H9 (cell line): ENCODE data around the gene NR2F1-AS1. TPM values are rescaled to one million over a fixed set of nuclear protein-coding genes. Genes with fewer than 3 reads are reported as not detected.
"Not testable (repeated sequence)": the region's sequence is repeated elsewhere in the genome, so short reads cannot be mapped to it uniquely, and the experiment has no call there.

Source experiments
- DNase-seq: peaks from one replicate; pipeline ENCODE4 v3.0.0-alpha.2; 2017
- H2AFZ ChIP-seq: one replicate; pipeline ENCODE4 v1.6.1; 2013; ENCODE audit warnings: mild to moderate bottlenecking, low read length, control low read depth, moderate library complexity
- H2AK5ac ChIP-seq: 2 replicates; pipeline ENCODE4 v1.6.1; 2013; ENCODE audit warnings: low read length, control low read depth, mixed read lengths; ENCODE audit not compliant: insufficient read length
- H2BK120ac ChIP-seq: one replicate; pipeline ENCODE4 v1.6.1; 2013; ENCODE audit warnings: low read depth, mild to moderate bottlenecking, low read length, control low read depth, inconsistent platforms; ENCODE audit not compliant: poor library complexity, severe bottlenecking
- H2BK12ac ChIP-seq: 2 replicates; pipeline ENCODE4 v1.6.1; 2013; ENCODE audit warnings: low read length, control low read depth, mixed read lengths, low read depth; ENCODE audit not compliant: insufficient read length
- H2BK15ac ChIP-seq: 2 replicates; pipeline ENCODE4 v1.6.1; 2013; ENCODE audit warnings: low read depth, low read length, control low read depth
- H2BK20ac ChIP-seq: one replicate; pipeline ENCODE4 v1.6.1; 2013; ENCODE audit warnings: low read depth, mild to moderate bottlenecking, low read length, control low read depth, inconsistent platforms; ENCODE audit not compliant: poor library complexity, severe bottlenecking
- H2BK5ac ChIP-seq: 2 replicates; pipeline ENCODE4 v1.6.1; 2013; ENCODE audit warnings: low read length, control low read depth, mixed read lengths; ENCODE audit not compliant: insufficient read length
- H3K14ac ChIP-seq: 2 replicates; pipeline ENCODE4 v1.6.1; 2013; ENCODE audit warnings: low read length, control low read depth; ENCODE audit not compliant: insufficient read depth
- H3K18ac ChIP-seq: 2 replicates; pipeline ENCODE4 v1.6.1; 2013; ENCODE audit warnings: low read depth, mild to moderate bottlenecking, mixed read lengths, low read length, control low read depth; ENCODE audit not compliant: insufficient read length
- H3K23ac ChIP-seq: 2 replicates; pipeline ENCODE4 v1.6.1; 2013; ENCODE audit warnings: low read length, control low read depth, mixed read lengths, low read depth; ENCODE audit not compliant: insufficient read length
- H3K23me2 ChIP-seq: 2 replicates; pipeline ENCODE4 v1.6.1; 2013; ENCODE audit warnings: low read depth, mild to moderate bottlenecking, mixed read lengths, low read length, control low read depth; ENCODE audit not compliant: insufficient read length, poor library complexity, severe bottlenecking
- H3K27ac ChIP-seq: 2 replicates; pipeline ENCODE4 v1.5.1; 2013; ENCODE audit warnings: low read length, control low read depth, mixed read lengths, low read depth; ENCODE audit not compliant: insufficient read length
- H3K27me3 ChIP-seq: 2 replicates; pipeline ENCODE4 v1.6.1; 2013; ENCODE audit warnings: low read length, control low read depth, inconsistent platforms; ENCODE audit not compliant: insufficient read depth
- H3K4ac ChIP-seq: 2 replicates; pipeline ENCODE4 v1.6.1; 2013; ENCODE audit warnings: low read depth, mild to moderate bottlenecking, control low read depth, inconsistent platforms, low read length, moderate library complexity
- H3K4me1 ChIP-seq: 2 replicates; pipeline ENCODE4 v1.6.1; 2013; ENCODE audit warnings: low read length, control low read depth, inconsistent platforms; ENCODE audit not compliant: insufficient read depth
- H3K4me2 ChIP-seq: 2 replicates; pipeline ENCODE4 v1.6.1; 2013; ENCODE audit warnings: low read length, control low read depth, mixed read lengths; ENCODE audit not compliant: insufficient read length, insufficient read depth
- H3K56ac ChIP-seq: 2 replicates; pipeline ENCODE4 v1.6.1; 2013; ENCODE audit warnings: low read depth, mild to moderate bottlenecking, mixed read lengths, low read length, control low read depth; ENCODE audit not compliant: insufficient read length
- H3K79me1 ChIP-seq: 2 replicates; pipeline ENCODE4 v1.6.1; 2013; ENCODE audit warnings: low read depth, mild to moderate bottlenecking, moderate library complexity, low read length, control low read depth, inconsistent platforms; ENCODE audit not compliant: insufficient read depth, poor library complexity, severe bottlenecking
- H3K79me2 ChIP-seq: 2 replicates; pipeline ENCODE4 v1.6.1; 2013; ENCODE audit warnings: low read length, control low read depth, inconsistent platforms; ENCODE audit not compliant: insufficient read depth
- H3K9ac ChIP-seq: 2 replicates; pipeline ENCODE4 v1.6.1; 2013; ENCODE audit warnings: low read length, control low read depth, mixed read lengths; ENCODE audit not compliant: insufficient read length; ENCODE audit errors: extremely low read depth
- H3K9me3 ChIP-seq: one replicate; pipeline ENCODE4 v1.6.1; 2013; ENCODE audit warnings: low read depth, low read length, inconsistent platforms; ENCODE audit not compliant: control insufficient read depth
- H3T11ph ChIP-seq: one replicate; pipeline ENCODE4 v1.6.1; 2013; ENCODE audit warnings: mild to moderate bottlenecking, low read length, control low read depth, inconsistent platforms
- H4K20me1 ChIP-seq: one replicate; pipeline ENCODE4 v1.6.1; 2013; ENCODE audit not compliant: control insufficient read depth, insufficient read length, insufficient read depth
- H4K5ac ChIP-seq: 2 replicates; pipeline ENCODE4 v1.6.1; 2013; ENCODE audit warnings: low read depth, mild to moderate bottlenecking, mixed read lengths, low read length, control low read depth; ENCODE audit not compliant: insufficient read length
- H4K8ac ChIP-seq: replicated peaks from 2 replicates; pipeline ENCODE4 v1.6.1; 2013; ENCODE audit warnings: low read length, control low read depth, mixed read lengths, low read depth; ENCODE audit not compliant: insufficient read length
- H4K91ac ChIP-seq: 2 replicates; pipeline ENCODE4 v1.6.1; 2013; ENCODE audit warnings: low read depth, mild to moderate bottlenecking, moderate library complexity, mixed read lengths, low read length, control low read depth; ENCODE audit not compliant: insufficient read length
- H3K27ac Mint-ChIP-seq, 3 experiments: 2 replicates in 2 of 3; 3 replicates in 1 of 3; pipeline ENCODE4 v1.8.0; 2020 to 2021; ENCODE audit warnings: mixed read lengths in 3 of 3, mild to moderate bottlenecking in 1 of 3, moderate library complexity in 1 of 3
- H3K27me3 Mint-ChIP-seq: 2 replicates; pipeline ENCODE4 v1.8.0; 2021; ENCODE audit warnings: low read depth, mild to moderate bottlenecking, moderate library complexity, mixed read lengths
- H3K36me3 Mint-ChIP-seq, 3 experiments: 2 replicates in 2 of 3; 3 replicates in 1 of 3; pipeline ENCODE4 v1.8.0; 2020 to 2021; ENCODE audit warnings: low read depth in 3 of 3, mixed read lengths in 3 of 3; ENCODE audit not compliant: insufficient read depth in 1 of 3
- H3K4me1 Mint-ChIP-seq, 2 experiments: 2 replicates each; pipeline ENCODE4 v1.8.0; 2020; ENCODE audit warnings: mixed read lengths in 2 of 2
- H3K4me3 Mint-ChIP-seq, 2 experiments: 2 replicates in 1 of 2; 3 replicates in 1 of 2; pipeline ENCODE4 v1.8.0; 2020 to 2021; ENCODE audit warnings: mild to moderate bottlenecking in 2 of 2, mixed read lengths in 2 of 2, moderate library complexity in 1 of 2
- H3K9me3 Mint-ChIP-seq, 2 experiments: 2 replicates in 1 of 2; 3 replicates in 1 of 2; pipeline ENCODE4 v1.8.0; 2020; ENCODE audit warnings: mild to moderate bottlenecking in 2 of 2, mixed read lengths in 2 of 2, moderate library complexity in 1 of 2
- WGBS: extraction: QIAGEN DNeasy Blood & Tissue Kit; methylation state at CpG from one replicate; pipeline ENCODE4 v1.1.7; 2013; ENCODE audit warnings: missing lambda C conversion rate, low lambda C conversion rate, mixed read lengths; ENCODE audit not compliant: insufficient read length; ENCODE audit errors: extremely low coverage; 5-methylcytosine and 5-hydroxymethylcytosine counted together
- total RNA-seq: library from RNA; stranded (reverse); gene quantifications from 2 replicates; pipeline ENCODE4 v1.2.1, GENCODE V29; 2021
- TF ChIP-seq, protein P1 (sequence below): fragments of 200-600 bp; sonication (generic); conservative IDR thresholded peaks from 3 replicates; pipeline ENCODE4 v1.8.0; 2021; ENCODE audit warnings: antibody characterized with exemption, mild to moderate bottlenecking

Gene NR2F1-AS1
- total RNA-seq, 1 experiment from 2014 or later: 1.9 TPM

DNA sequence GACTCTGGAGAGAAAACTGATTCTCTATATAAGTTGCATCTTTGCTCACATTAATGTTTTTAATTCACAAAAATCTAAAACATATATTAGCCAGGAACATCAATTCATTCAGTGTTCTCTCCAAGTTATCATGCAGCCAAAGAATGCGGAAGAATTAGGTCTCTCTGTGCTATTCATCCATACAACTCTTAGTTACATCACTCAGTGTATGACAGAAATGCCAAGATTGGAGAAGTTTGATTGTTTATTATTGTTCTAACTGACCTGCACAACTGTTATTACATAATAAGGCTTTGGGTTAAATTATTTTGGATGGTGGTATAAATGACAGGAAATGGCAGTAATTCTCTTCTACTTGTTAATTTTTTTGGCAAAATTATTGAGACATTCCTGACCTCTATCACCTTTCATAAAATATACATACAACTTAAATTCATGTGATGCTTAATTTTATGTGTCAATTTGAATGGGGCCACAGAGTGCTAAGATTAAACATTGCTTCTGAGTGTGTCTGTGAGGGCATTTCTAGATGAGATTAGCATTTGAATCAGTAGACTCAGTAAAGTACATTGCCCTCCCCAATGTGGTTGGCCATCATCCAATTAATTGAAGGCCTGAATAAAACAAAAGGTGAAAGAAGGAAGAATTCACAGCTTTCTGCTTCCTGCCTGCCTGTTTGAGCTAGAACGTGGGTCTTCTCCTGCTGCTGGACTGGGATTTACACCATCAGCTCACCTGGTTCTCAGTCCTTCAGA is 70.2 kb downstream of the NR2F1-AS1 start:
- H3K4me1 Mint-ChIP-seq: peaks cover 4 to 6% of the 10 kb centered on the region in 2 experiments; a peak in 3 of 4 replicates
- H3K27me3 Mint-ChIP-seq: no peaks in the 10 kb centered on the region
- no peak overlapping the region for H4K91ac ChIP-seq
- H2BK12ac ChIP-seq: no peak overlapping the region
- no peaks in the 10 kb centered on the region for H3K27me3 ChIP-seq
- no peak overlapping the region for H4K5ac ChIP-seq
- H3K27ac Mint-ChIP-seq: no peak overlapping the region
- no peak overlapping the region for H4K8ac ChIP-seq
- TF ChIP-seq, protein P1, sequence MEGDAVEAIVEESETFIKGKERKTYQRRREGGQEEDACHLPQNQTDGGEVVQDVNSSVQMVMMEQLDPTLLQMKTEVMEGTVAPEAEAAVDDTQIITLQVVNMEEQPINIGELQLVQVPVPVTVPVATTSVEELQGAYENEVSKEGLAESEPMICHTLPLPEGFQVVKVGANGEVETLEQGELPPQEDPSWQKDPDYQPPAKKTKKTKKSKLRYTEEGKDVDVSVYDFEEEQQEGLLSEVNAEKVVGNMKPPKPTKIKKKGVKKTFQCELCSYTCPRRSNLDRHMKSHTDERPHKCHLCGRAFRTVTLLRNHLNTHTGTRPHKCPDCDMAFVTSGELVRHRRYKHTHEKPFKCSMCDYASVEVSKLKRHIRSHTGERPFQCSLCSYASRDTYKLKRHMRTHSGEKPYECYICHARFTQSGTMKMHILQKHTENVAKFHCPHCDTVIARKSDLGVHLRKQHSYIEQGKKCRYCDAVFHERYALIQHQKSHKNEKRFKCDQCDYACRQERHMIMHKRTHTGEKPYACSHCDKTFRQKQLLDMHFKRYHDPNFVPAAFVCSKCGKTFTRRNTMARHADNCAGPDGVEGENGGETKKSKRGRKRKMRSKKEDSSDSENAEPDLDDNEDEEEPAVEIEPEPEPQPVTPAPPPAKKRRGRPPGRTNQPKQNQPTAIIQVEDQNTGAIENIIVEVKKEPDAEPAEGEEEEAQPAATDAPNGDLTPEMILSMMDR: no peak
- no peaks in the 10 kb centered on the region for H3K79me2 ChIP-seq
- no peak overlapping the region for H2BK15ac ChIP-seq
- H3K18ac ChIP-seq: no peak overlapping the region
- no peak overlapping the region for H3K4me3 Mint-ChIP-seq
- H3K56ac ChIP-seq: no peak overlapping the region
- H3K9me3 ChIP-seq: no peaks in the 10 kb centered on the region
- no peak overlapping the region for H3K27ac ChIP-seq
- H2AK5ac ChIP-seq: no peak overlapping the region
- no peak overlapping the region for H2BK20ac ChIP-seq
- no peak for DNase-seq
- no peak overlapping the region for H3K9ac ChIP-seq
- no peak overlapping the region for H3K4me2 ChIP-seq
- H3T11ph ChIP-seq: no peak overlapping the region
- no peaks in the 10 kb centered on the region for H3K4me1 ChIP-seq
- H2BK5ac ChIP-seq: no peak overlapping the region
- H3K79me1 ChIP-seq: no peaks in the 10 kb centered on the region
- no peaks in the 10 kb centered on the region for H3K36me3 Mint-ChIP-seq
- no peak overlapping the region for H3K4ac ChIP-seq
- no peaks in the 10 kb centered on the region for H3K9me3 Mint-ChIP-seq
- no peak overlapping the region for H2BK120ac ChIP-seq
- WGBS: no CpG with 5 or more reads among the region's 2 CpGs
- H3K23me2 ChIP-seq: no peaks in the 10 kb centered on the region
- no peak overlapping the region for H3K14ac ChIP-seq
- H2AFZ ChIP-seq: no peak overlapping the region
- H3K23ac ChIP-seq: no peak overlapping the region
- H4K20me1 ChIP-seq: no peaks in the 10 kb centered on the region

DNA sequence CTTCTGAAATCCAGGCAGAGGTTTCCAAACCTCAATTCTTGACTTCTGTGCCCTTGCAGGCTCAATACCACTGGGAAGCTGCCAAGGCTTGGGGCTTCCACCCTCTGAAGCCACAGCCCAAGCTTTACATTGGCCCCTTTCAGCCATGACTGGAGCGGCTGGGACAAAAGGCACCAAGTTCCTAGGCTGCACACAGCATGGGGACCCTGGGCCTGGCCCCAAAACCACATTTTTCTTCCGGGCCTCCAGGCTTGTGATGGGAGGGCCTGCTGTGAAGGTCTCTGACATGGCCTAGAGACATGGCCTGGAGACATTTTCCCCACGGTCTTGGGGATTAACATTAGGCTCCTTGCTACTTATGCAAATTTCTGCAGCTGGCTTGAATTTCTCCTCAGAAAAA is 75.5 kb downstream of the NR2F1-AS1 start:
- H2BK12ac ChIP-seq, H3K27ac ChIP-seq, H4K20me1 ChIP-seq, H3K79me1 ChIP-seq, H3K9me3 ChIP-seq, H2BK20ac ChIP-seq, H3K4me1 ChIP-seq, H3K14ac ChIP-seq, H3T11ph ChIP-seq, H3K36me3 Mint-ChIP-seq, H2AK5ac ChIP-seq, H3K23me2 ChIP-seq, H2AFZ ChIP-seq, H3K4ac ChIP-seq, H3K9me3 Mint-ChIP-seq, H3K27me3 ChIP-seq, H4K5ac ChIP-seq, H3K23ac ChIP-seq, H2BK5ac ChIP-seq, H3K79me2 ChIP-seq, H2BK15ac ChIP-seq, H4K91ac ChIP-seq, H3K18ac ChIP-seq, H3K4me1 Mint-ChIP-seq, H3K27ac Mint-ChIP-seq, H3K27me3 Mint-ChIP-seq, H3K4me3 Mint-ChIP-seq, H4K8ac ChIP-seq, H3K9ac ChIP-seq, H3K4me2 ChIP-seq, H3K56ac ChIP-seq, H2BK120ac ChIP-seq: not testable (repeated sequence)
- DNase-seq: peak; percentile 25
- no CpG with 5 or more reads among the region's 3 CpGs for WGBS
